IMR-90 (cell line): ENCODE results near the gene ZNF621.

Experiments used
- BHLHE40 ChIP-seq: fragments of 150-350 bp; IDR thresholded peaks from 2 replicates; pipeline ENCODE4 v1.6.1; 2016; ENCODE audit warnings: mild to moderate bottlenecking, low read depth, low read length
- CEBPB ChIP-seq: IDR thresholded peaks from 2 replicates; pipeline ENCODE4 v1.6.1; 2012; ENCODE audit warnings: low read depth, low read length, improper control_type of control experiment
- CHD1 ChIP-seq: IDR thresholded peaks from 2 replicates; pipeline ENCODE4 v1.6.1; 2012; ENCODE audit warnings: low read depth, low read length, improper control_type of control experiment
- MXI1 ChIP-seq: IDR thresholded peaks from 2 replicates; pipeline ENCODE4 v1.6.1; 2012; ENCODE audit warnings: low read depth, mild to moderate bottlenecking, low read length, moderate library complexity, borderline replicate concordance
- POLR2A ChIP-seq: IDR thresholded peaks from 2 replicates; pipeline ENCODE4 v1.6.1; 2012; ENCODE audit warnings: mild to moderate bottlenecking, low read depth, low read length
- RAD21 ChIP-seq: IDR thresholded peaks from 2 replicates; pipeline ENCODE4 v1.6.1; 2012; ENCODE audit warnings: low read length, improper control_type of control experiment
- RFX5 ChIP-seq: IDR thresholded peaks from 2 replicates; pipeline ENCODE4 v1.8.0; 2012; ENCODE audit warnings: low read depth, mild to moderate bottlenecking, low read length, moderate library complexity
- USF2 ChIP-seq: fragments of 150-350 bp; IDR thresholded peaks from 2 replicates; pipeline ENCODE4 v1.6.1; 2017; ENCODE audit warnings: mild to moderate bottlenecking, antibody characterized with exemption, low read length, low read depth
- TF ChIP-seq, protein P1 (sequence below): conservative IDR thresholded peaks from 2 replicates; pipeline ENCODE4 v1.5.1; 2012; ENCODE audit warnings: mild to moderate bottlenecking, low read depth, low read length, improper control_type of control experiment
- TF ChIP-seq, protein P2 (sequence below): fragments of 150-350 bp; IDR thresholded peaks from 2 replicates; pipeline ENCODE4 v1.6.1; 2016; ENCODE audit warnings: low read depth, mild to moderate bottlenecking, low read length, moderate library complexity, borderline replicate concordance

DNA sequence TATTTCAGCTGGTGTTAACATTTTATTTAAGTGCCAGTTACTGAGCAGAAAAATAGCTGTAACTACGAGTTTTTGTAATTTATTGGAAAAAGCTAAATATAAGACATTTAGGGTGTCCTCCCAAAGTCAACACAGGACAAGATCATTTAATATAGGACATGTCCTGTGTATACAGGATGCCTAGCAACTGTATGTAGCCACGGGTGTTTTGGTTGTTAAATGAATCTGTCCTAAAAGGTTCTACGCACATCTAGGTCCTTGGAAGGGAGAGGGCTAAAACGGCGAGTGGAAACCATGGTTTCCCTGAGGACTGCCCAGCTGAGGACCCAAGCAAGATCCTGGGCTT, 565 bp upstream of the ZNF621 start:
- TF ChIP-seq BHLHE40: no peak
- TF ChIP-seq, protein P1, sequence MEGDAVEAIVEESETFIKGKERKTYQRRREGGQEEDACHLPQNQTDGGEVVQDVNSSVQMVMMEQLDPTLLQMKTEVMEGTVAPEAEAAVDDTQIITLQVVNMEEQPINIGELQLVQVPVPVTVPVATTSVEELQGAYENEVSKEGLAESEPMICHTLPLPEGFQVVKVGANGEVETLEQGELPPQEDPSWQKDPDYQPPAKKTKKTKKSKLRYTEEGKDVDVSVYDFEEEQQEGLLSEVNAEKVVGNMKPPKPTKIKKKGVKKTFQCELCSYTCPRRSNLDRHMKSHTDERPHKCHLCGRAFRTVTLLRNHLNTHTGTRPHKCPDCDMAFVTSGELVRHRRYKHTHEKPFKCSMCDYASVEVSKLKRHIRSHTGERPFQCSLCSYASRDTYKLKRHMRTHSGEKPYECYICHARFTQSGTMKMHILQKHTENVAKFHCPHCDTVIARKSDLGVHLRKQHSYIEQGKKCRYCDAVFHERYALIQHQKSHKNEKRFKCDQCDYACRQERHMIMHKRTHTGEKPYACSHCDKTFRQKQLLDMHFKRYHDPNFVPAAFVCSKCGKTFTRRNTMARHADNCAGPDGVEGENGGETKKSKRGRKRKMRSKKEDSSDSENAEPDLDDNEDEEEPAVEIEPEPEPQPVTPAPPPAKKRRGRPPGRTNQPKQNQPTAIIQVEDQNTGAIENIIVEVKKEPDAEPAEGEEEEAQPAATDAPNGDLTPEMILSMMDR: no peak
- no peak for TF ChIP-seq POLR2A
- TF ChIP-seq MXI1: no peak
- TF ChIP-seq, protein P2, sequence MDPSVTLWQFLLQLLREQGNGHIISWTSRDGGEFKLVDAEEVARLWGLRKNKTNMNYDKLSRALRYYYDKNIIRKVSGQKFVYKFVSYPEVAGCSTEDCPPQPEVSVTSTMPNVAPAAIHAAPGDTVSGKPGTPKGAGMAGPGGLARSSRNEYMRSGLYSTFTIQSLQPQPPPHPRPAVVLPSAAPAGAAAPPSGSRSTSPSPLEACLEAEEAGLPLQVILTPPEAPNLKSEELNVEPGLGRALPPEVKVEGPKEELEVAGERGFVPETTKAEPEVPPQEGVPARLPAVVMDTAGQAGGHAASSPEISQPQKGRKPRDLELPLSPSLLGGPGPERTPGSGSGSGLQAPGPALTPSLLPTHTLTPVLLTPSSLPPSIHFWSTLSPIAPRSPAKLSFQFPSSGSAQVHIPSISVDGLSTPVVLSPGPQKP: no peak
- no peak for TF ChIP-seq RFX5
- TF ChIP-seq USF2: no peak
- TF ChIP-seq RAD21: no peak
- no peak for TF ChIP-seq CEBPB
- TF ChIP-seq CHD1: no peak
